Activated CD4-positive, alpha-beta T cell treated with anti-CD3 and anti-CD28 coated beads for 36 hours (primary cell): Measurements from ENCODE around the gene SERPINA1. TPM values are rescaled to one million over a fixed set of nuclear protein-coding genes. Genes with fewer than 3 reads are reported as not detected.
A peak's percentile ranks its signal among the peaks of the same experiment; 100 is the strongest.
"Not testable (repeated sequence)": the region's sequence is repeated elsewhere in the genome, so short reads cannot be mapped to it uniquely, and the experiment has no call there.

Experiments used
- ATAC-seq: fragments of 200-7000 bp; cut with Tn5 transposase; one replicate; pipeline ENCODE4 v1.10.0; 2021; ENCODE audit warnings: mild to moderate bottlenecking, moderate library complexity
- CTCF ChIA-PET: fragments of 350-600 bp; sonication (Branson Sonifier 250); formaldehyde crosslinking; loops from one replicate; lab custom pipeline; 2021; ENCODE audit warnings: antibody characterized with exemption; lab: Charles Lee
- POLR2A ChIA-PET: fragments of 350-600 bp; sonication (Branson Sonifier 250); formaldehyde crosslinking; loops from one replicate; lab custom pipeline; 2021; ENCODE audit warnings: antibody characterized with exemption, inconsistent platforms; lab: Charles Lee
- DNase-seq: peaks from one replicate; pipeline ENCODE4 v3.0.0-alpha.2; 2020
- H3K27ac Mint-ChIP-seq: one replicate; pipeline ENCODE4 v1.8.0; 2021; ENCODE audit warnings: mixed read lengths
- H3K27me3 Mint-ChIP-seq: one replicate; pipeline ENCODE4 v1.8.0; 2021; ENCODE audit warnings: mixed read lengths
- H3K36me3 Mint-ChIP-seq: one replicate; pipeline ENCODE4 v1.8.0; 2021; ENCODE audit warnings: low read depth, mixed read lengths
- H3K4me1 Mint-ChIP-seq: one replicate; pipeline ENCODE4 v1.8.0; 2021; ENCODE audit warnings: mixed read lengths
- H3K4me3 Mint-ChIP-seq: one replicate; pipeline ENCODE4 v1.8.0; 2021; ENCODE audit warnings: mild to moderate bottlenecking, moderate library complexity, mixed read lengths
- H3K9me3 Mint-ChIP-seq: one replicate; pipeline ENCODE4 v1.8.0; 2021; ENCODE audit warnings: low read depth, mixed read lengths
- intact Hi-C, 2 experiments: fragments of 100-400 bp; cut with DNase I in 1 of 2; cut with micrococcal nuclease in 1 of 2; formaldehyde crosslinking; loops; one replicate each; pipeline versions ENCODE4 v1.14.2 to v1.15.1; 2022 to 2024; cut with DNase I, micrococcal nuclease
- total RNA-seq, 2 experiments: library from RNA; stranded (reverse); gene quantifications; one replicate each; pipeline ENCODE4 v1.2.3, GENCODE V29; 2021

Gene SERPINA1
- total RNA-seq, result 100 to 1,000 TPM; 102 to 140 TPM

- peak; percentile 60 for DNase-seq
- H3K36me3 Mint-ChIP-seq, result peaks cover 6% of the 10 kb centered on the region
Measured at GRCh38 chr14:94388384-94389103, at the start of gene SERPINA1. Gene SERPINA1 (minus strand): TSS chr14:94388602. CDS start chr14:94383237, 5,365 bp downstream.

GRCh38 chr14:94428610-94429009 lies 40.2 kb upstream of the SERPINA1 start:
- H3K27ac Mint-ChIP-seq, result no peak overlapping the region
- H3K27me3 Mint-ChIP-seq, result peaks cover 5% of the 10 kb centered on the region
- ATAC-seq (no peak), DNase-seq (no peak)
- H3K9me3 Mint-ChIP-seq, result peaks cover 6% of the 10 kb centered on the region
- peaks cover 4% of the 10 kb centered on the region for H3K4me1 Mint-ChIP-seq
- no peak overlapping the region for H3K4me3 Mint-ChIP-seq
- ChIA-PET POLR2A (no interaction called here), CTCF (interaction anchor here (0.6 kb wide), 1 partner anchor 560 kb away, joined by 3 read pairs; no protein-coding TSS in a partner anchor)
- no peaks in the 10 kb centered on the region for H3K36me3 Mint-ChIP-seq
- intact Hi-C loops, result no loop called here

More at GRCh38 chr14:94388384-94389103, at the start of gene SERPINA1:
- peak within 1 kb of the TSS; percentile 76 for H3K4me3 Mint-ChIP-seq
- ChIA-PET CTCF (no interaction called here), POLR2A (interaction anchor here (0.6 to 4.4 kb wide), 5 partner anchors 9 to 410 kb away, joined by 3 to 41 read pairs (median 5); no protein-coding TSS in a partner anchor)
- intact Hi-C loops, result no loop called here
- ATAC-seq, result peak; percentile 28
- H3K4me1 Mint-ChIP-seq, result peaks cover 41% of the 10 kb centered on the region
- peak within 1 kb of the TSS; percentile 58 for H3K27ac Mint-ChIP-seq
- H3K9me3 Mint-ChIP-seq, result no peaks in the 10 kb centered on the region
- H3K27me3 Mint-ChIP-seq, result no peaks in the 10 kb centered on the region

DNA sequence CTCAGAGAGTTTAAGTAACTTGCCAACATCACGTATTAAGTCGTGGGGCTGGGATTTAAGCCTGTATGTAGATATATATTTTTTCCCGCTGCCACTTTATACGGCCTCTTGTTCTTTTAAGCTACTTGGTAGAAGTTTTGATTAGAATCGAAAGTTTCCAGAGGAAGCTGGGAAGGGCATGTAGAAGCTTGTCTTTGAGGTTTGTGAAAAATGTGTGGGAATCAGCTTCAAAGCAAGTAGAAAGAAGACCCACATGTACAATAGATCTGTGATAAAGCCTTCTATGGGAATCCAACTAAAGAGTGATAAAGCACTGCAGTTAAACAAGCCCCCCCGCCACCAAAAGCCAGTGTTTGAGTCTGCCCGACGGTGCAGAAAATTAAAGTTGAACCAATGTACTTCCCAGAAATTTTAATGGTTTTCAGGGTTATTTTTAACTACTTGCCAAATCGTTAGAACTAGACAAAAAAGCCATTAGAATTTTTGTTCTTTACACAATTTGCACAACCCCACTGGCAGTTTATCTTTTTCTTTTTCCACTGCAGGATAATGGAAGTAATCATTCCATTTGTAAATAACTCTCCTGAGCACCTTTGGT lies 38.7 kb upstream of the SERPINA1 start:
- H3K27me3 Mint-ChIP-seq, result peaks cover 7% of the 10 kb centered on the region
- intact Hi-C loops, result no loop called here
- POLR2A ChIA-PET, result no interaction called here
- H3K9me3 Mint-ChIP-seq, result peaks cover 6% of the 10 kb centered on the region
- H3K4me3 Mint-ChIP-seq, result no peak overlapping the region
- CTCF ChIA-PET, result no interaction called here
- H3K4me1 Mint-ChIP-seq, result peaks cover 10% of the 10 kb centered on the region
- ATAC-seq (no peak), DNase-seq (no peak)
- H3K36me3 Mint-ChIP-seq, result no peaks in the 10 kb centered on the region
- H3K27ac Mint-ChIP-seq, result no peak overlapping the region

- H3K27me3 Mint-ChIP-seq, result peaks cover 7% of the 10 kb centered on the region
- CTCF ChIA-PET, result interaction anchor here (0.6 kb wide), 1 partner anchor 961 kb away, joined by 5 read pairs; no protein-coding TSS in a partner anchor
- peaks cover 6% of the 10 kb centered on the region for H3K9me3 Mint-ChIP-seq
- no peak overlapping the region for H3K4me3 Mint-ChIP-seq
- DNase-seq (no peak), ATAC-seq (no peak)
- POLR2A ChIA-PET, result no interaction called here
- no peak overlapping the region for H3K27ac Mint-ChIP-seq
- H3K36me3 Mint-ChIP-seq, result no peaks in the 10 kb centered on the region
- intact Hi-C loops, result no loop called here
- peaks cover 10% of the 10 kb centered on the region for H3K4me1 Mint-ChIP-seq
Measured at GRCh38 chr14:94426526-94426925, 38.1 kb upstream of the SERPINA1 start.

GRCh38 chr14:94424371-94424770 lies 36.0 kb upstream of the SERPINA1 start:
- Mint-ChIP-seq H3K27me3 (peaks cover 7% of the 10 kb centered on the region), H3K4me3 (no peak overlapping the region), H3K9me3 (peaks cover 8% of the 10 kb centered on the region), H3K27ac (no peak overlapping the region), H3K36me3 (no peaks in the 10 kb centered on the region), H3K4me1 (peaks cover 13% of the 10 kb centered on the region)
- ChIA-PET CTCF (no interaction called here), POLR2A (no interaction called here)
- no peak for ATAC-seq
- intact Hi-C loops, result loop anchor here in 1 of 2 experiments (5.0 kb wide), 1 partner anchor 292 kb away; no protein-coding TSS in a partner anchor
- DNase-seq, result no peak

GRCh38 chr14:94423453-94424056 lies 35.2 kb upstream of the SERPINA1 start:
- ChIA-PET CTCF (interaction anchor here (0.6 to 2.0 kb wide), 15 partner anchors 10 to 442 kb away, joined by 3 to 11 read pairs (median 4); no protein-coding TSS in a partner anchor), POLR2A (no interaction called here)
- intact Hi-C loops, result loop anchor here in 1 of 2 experiments (2.0 to 5.0 kb wide), 2 partner anchors 63 to 291 kb away; no protein-coding TSS in a partner anchor
- Mint-ChIP-seq H3K9me3 (peaks cover 12% of the 10 kb centered on the region), H3K4me3 (peak overlapping the region; percentile 6), H3K27me3 (peaks cover 7% of the 10 kb centered on the region), H3K27ac (peak overlapping the region; percentile 73), H3K4me1 (peaks cover 13% of the 10 kb centered on the region), H3K36me3 (peaks cover under 1% of the 10 kb centered on the region)
- DNase-seq (peak; percentile 84), ATAC-seq (peak; percentile 74)

GRCh38 chr14:94421316-94421715 lies 32.9 kb upstream of the SERPINA1 start:
- CTCF ChIA-PET, result interaction anchor here (0.6 to 1.3 kb wide), 6 partner anchors 18 to 567 kb away, joined by 3 read pairs; no protein-coding TSS in a partner anchor
- peaks cover 21% of the 10 kb centered on the region for H3K9me3 Mint-ChIP-seq
- no peak overlapping the region for H3K4me3 Mint-ChIP-seq
- intact Hi-C loops, result loop anchor here in 1 of 2 experiments (5.0 kb wide), 1 partner anchor 289 kb away; no protein-coding TSS in a partner anchor
- DNase-seq (no peak), ATAC-seq (no peak)
- peaks cover 21% of the 10 kb centered on the region for H3K4me1 Mint-ChIP-seq
- H3K27ac Mint-ChIP-seq, result no peak overlapping the region
- H3K27me3 Mint-ChIP-seq, result peaks cover 7% of the 10 kb centered on the region
- H3K36me3 Mint-ChIP-seq, result peaks cover 9% of the 10 kb centered on the region
- POLR2A ChIA-PET, result no interaction called here

DNA sequence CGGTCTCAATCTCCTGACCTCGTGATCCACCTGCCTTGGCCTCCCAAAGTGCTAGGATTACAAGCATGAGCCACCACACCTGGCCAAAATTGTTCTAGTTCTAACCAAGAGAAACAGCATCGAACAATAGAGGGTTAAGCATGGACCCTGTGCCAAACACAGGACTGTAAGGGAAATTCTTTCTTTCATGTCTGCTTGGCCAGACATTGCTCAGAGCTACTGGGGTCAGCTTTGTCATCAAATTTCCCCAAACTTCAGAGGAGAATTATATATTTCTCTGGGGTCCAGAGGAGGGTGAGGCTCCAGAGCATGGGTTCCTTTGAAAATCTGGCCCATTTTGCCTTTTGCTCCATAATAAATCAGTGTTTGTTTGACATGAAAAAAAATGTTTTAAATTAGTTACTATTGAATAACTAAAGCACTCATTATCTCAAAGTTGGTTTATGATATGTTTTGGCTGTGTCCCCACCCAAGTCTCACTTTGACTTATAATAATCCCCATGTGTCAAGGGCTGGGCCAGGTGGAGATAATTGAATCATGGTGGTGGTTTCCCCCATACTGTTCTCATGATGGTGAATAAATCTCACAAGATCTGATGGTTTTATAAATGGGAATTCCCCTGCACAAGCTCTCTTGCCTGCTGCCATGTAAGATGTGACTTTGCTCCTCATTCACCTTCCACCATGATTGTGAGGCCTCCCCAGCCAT lies 29.2 kb upstream of the SERPINA1 start:
- peak; percentile 46 for DNase-seq
- H3K4me3 Mint-ChIP-seq, H3K27me3 Mint-ChIP-seq, intact Hi-C loops, POLR2A ChIA-PET: not testable (repeated sequence)
- Mint-ChIP-seq H3K27ac (peak overlapping the region; percentile 62), H3K4me1 (peaks cover 13% of the 10 kb centered on the region), H3K9me3 (peaks cover 25% of the 10 kb centered on the region), H3K36me3 (peaks cover 12% of the 10 kb centered on the region)
- peak; percentile 66 for ATAC-seq
- CTCF ChIA-PET, result interaction anchor here (1.1 kb wide), 1 partner anchor 71 kb away, joined by 3 read pairs; no protein-coding TSS in a partner anchor

DNA sequence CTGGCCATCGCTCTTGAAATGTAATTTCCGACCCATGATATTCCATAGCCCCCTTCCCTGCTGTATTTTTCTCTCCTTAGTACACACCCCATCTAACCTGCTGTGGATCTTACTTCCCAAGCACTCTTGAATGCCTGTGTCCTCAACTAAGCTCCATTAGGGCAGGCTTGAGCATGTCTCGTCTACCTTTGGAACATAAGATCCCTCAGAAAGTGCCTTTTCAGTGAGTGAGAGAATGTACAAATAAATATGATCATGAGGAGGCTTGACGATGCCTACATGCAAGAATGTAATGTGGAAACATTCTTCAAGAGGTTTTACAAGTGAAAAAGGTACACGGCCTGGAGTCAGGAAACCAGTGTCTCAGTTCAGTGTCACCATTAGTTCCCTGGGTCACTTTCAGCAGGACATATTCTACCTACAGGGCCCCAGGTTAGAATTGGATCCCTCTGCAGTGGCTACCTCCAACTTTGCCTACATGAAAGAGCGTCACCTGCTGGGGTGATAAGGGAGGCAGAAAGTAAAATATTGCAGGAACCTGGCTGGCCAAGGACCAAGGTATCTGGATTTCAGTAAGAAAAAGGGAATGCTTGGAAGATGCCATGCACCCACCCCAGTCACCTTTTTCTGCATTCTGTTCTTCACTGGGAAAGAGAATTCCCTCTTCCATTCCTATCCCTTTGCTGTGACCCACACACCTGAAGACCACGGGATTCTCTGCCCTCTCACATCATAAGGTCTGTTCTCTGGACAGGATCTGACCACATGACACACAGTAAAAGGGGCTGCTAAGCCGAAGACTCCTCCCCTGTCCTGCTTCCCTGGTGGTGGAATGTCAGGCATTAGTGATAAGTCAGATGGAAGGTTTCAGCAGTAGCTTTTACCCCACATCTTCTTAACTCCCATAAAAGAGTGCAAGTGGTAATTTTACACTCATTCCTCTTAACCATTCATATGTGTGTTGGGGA lies 24.6 kb upstream of the SERPINA1 start:
- Mint-ChIP-seq H3K27ac (no peak overlapping the region), H3K9me3 (peaks cover 23% of the 10 kb centered on the region), H3K4me3 (no peak overlapping the region), H3K4me1 (peaks cover 5% of the 10 kb centered on the region), H3K36me3 (peaks cover 9% of the 10 kb centered on the region), H3K27me3 (peaks cover 3% of the 10 kb centered on the region)
- ATAC-seq, result peak; percentile 51
- intact Hi-C loops, result loop anchor here in 1 of 2 experiments (5.0 kb wide), 1 partner anchor 56 kb away; no protein-coding TSS in a partner anchor
- POLR2A ChIA-PET, result interaction anchor here (0.6 to 1.0 kb wide), 2 partner anchors 30 to 67 kb away, joined by 4 read pairs; no protein-coding TSS in a partner anchor
- CTCF ChIA-PET, result interaction anchor here (0.6 to 1.0 kb wide), 5 partner anchors 10 to 697 kb away, joined by 3 to 4 read pairs (median 3); no protein-coding TSS in a partner anchor
- DNase-seq, result peak; percentile 35
